AG04449 (cell line): ENCODE measurements around the gene TAMALIN.
A peak's percentile ranks its signal among the peaks of the same experiment; 100 is the strongest.

Source experiments
- CTCF ChIA-PET: fragments of 350-600 bp; formaldehyde crosslinking; extraction: SDS; loops from one replicate; lab custom pipeline; 2021; ENCODE audit warnings: antibody characterized with exemption; lab: Yijun Ruan, JAX
- POLR2A ChIA-PET: fragments of 400-600, 350-600 bp; formaldehyde crosslinking; extraction: SDS; loops from one replicate; lab custom pipeline; 2020; ENCODE audit warnings: antibody characterized with exemption, inconsistent platforms; lab: Yijun Ruan, JAX
- DNase-seq: peaks from one replicate; pipeline ENCODE4 v3.0.0-alpha.2; 2010; ENCODE audit warnings: low read depth, low spot score
- H3K4me3 ChIP-seq: 2 replicates; pipeline ENCODE4 v1.5.1; 2011; ENCODE audit warnings: low read depth, mild to moderate bottlenecking, control low read depth, low read length
- CTCF ChIP-seq: IDR thresholded peaks from one replicate; pipeline ENCODE4 v1.5.1; 2011; ENCODE audit warnings: mild to moderate bottlenecking, moderate library complexity, low read length, control low read depth, inconsistent platforms; ENCODE audit not compliant: insufficient read depth; ENCODE audit errors: missing control alignments

The TAMALIN gene

GRCh38 chr12:52049688-52050087 is 42.9 kb downstream of the TAMALIN start:
- ChIA-PET POLR2A (no interaction called here), CTCF (interaction anchor here (1.3 to 45.6 kb wide), 3 partner anchors 17 to 57 kb away, joined by 5 to 1695 read pairs (median 18); no protein-coding TSS in a partner anchor)
- TF ChIP-seq CTCF: no peak
- H3K4me3 ChIP-seq: no peak overlapping the region
- no peak for DNase-seq

- POLR2A ChIA-PET: interaction anchor here (1.3 to 2.4 kb wide), 2 partner anchors 12 to 20 kb away, joined by 3 to 10 read pairs; partner anchors contain the start of gene ATG101
- H3K4me3 ChIP-seq: peak overlapping the region; percentile 66
- DNase-seq: no peak
- CTCF ChIA-PET: interaction anchor here (1.0 to 45.6 kb wide), 6 partner anchors 16 to 57 kb away, joined by 4 to 1695 read pairs (median 5); partner anchors contain the start of gene ATG101
- no peak for TF ChIP-seq CTCF
Measured at GRCh38 chr12:52050116-52050757, 43.5 kb downstream of the TAMALIN start.

GRCh38 chr12:52050758-52051541 is 44.2 kb downstream of the TAMALIN start, which contains the start of gene NR4A1:
TSS of gene NR4A1 (plus strand) at chr12:52051442. CDS start at chr12:52054329, 2,887 bp downstream.
- no peak for TF ChIP-seq CTCF
- POLR2A ChIA-PET: interaction anchor here (1.3 to 2.4 kb wide), 5 partner anchors 9 to 19 kb away, joined by 3 to 11 read pairs (median 5); partner anchors contain the start of gene ATG101
- CTCF ChIA-PET: interaction anchor here (0.8 to 45.6 kb wide), 9 partner anchors 13 to 70 kb away, joined by 3 to 1695 read pairs (median 5); partner anchors contain the start of gene ATG101
- peak within 1 kb of the TSS; percentile 66 for H3K4me3 ChIP-seq
- no peak for DNase-seq

- H3K4me3 ChIP-seq: no peak overlapping the region
- no peak for DNase-seq
- ChIA-PET POLR2A (interaction anchor here (2.4 kb wide), 1 partner anchor 10 kb away, joined by 10 read pairs; no protein-coding TSS in a partner anchor), CTCF (interaction anchor here (1.3 to 45.6 kb wide), 4 partner anchors 13 to 20 kb away, joined by 4 to 1695 read pairs (median 12); no protein-coding TSS in a partner anchor)
- TF ChIP-seq CTCF: no peak
Measured at GRCh38 chr12:52052468-52053186, 45.9 kb downstream of the TAMALIN start.

- POLR2A ChIA-PET: no interaction called here
- CTCF ChIA-PET: interaction anchor here (0.9 to 45.6 kb wide), 3 partner anchors 15 to 29 kb away, joined by 3 to 1695 read pairs (median 4); no protein-coding TSS in a partner anchor
- H3K4me3 ChIP-seq: no peak overlapping the region
- no peak for DNase-seq
- no peak for TF ChIP-seq CTCF
Measured at GRCh38 chr12:52053536-52054209, 46.9 kb downstream of the TAMALIN start.
